ENCODE results near the gene TNKS1BP1.

The TNKS1BP1 gene

DNA sequence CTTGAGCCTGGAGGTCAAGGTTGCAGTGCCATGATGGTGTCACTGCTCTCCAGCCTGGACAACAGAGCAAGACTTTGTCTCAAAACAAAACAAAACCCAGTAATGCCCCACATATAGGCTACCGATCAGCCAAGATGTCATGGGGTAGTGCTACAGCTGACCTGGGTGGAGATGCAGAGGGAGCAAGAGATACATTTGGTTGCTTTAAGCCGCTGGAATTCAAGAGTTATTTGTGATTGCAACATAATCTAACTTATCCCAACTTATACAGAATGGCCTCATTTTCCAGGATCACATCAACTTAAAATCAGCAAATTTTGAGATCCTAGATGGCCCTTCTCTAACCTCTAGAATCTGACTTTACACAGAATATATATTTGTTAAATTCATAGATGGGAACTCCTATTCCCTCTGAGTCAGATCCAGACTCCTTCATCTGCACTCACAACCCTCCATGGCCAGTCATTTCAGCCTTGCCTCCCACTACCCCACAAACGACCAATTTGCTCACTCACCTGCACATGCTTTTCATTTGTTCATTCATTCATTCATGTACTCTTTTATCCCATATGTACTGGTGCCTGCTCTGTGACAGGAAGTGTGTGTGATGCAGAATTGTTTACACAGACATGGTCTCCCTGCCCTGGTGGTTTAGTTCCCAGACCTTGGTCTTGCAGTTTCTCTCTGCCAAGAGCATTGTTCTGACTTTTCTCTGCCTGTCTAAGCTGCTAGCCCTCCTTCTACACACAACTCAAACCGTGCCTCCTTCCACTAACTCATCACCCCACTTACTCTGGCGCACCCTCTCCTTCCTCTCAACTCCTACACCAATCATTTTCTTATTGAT lies 63.6 kb downstream of the TNKS1BP1 start:
- DNase-seq (ENCODE audit: low read depth in 2 of 2): no peak

DNA sequence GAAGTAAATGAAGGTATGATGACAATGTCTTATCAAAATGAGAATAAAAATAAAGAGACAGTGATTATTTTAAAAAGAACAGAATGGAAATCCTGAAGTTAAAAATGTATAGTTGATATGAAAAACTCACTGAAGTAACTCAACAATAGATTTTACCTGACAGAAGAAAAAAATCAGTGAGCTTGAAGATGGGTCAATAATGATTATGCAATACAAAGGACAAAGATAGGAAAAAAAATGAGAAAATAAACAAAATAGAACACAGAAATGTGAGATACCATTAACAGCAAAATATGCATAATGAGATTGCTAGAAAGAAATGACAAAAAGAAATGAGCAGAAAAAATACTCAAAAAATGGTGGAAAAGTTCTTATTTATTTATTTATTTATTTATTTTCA lies 68.6 kb downstream of the TNKS1BP1 start:
- DNase-seq (ENCODE audit: low read depth in 2 of 2): no peak

DNA sequence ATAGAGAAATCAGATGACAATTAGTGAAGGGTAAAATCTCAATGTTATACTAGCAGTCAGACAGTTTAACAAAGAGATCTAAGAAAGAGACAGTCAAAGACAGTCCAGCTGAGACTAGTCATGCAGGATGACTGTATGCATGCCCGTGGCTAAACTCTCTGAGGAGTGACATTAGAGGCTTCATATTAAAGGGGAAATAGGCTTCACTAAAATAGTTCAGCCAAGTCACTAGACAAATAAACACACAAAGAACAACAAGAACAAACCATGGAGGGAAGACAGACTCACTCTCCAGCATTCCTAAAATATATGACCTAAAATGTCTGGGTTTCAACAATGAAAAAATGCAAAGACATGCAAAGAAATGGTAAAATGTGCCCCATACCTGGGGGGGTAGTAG lies 69.1 kb downstream of the TNKS1BP1 start:
- no peak for DNase-seq (ENCODE audit: low read depth in 2 of 2)

DNA sequence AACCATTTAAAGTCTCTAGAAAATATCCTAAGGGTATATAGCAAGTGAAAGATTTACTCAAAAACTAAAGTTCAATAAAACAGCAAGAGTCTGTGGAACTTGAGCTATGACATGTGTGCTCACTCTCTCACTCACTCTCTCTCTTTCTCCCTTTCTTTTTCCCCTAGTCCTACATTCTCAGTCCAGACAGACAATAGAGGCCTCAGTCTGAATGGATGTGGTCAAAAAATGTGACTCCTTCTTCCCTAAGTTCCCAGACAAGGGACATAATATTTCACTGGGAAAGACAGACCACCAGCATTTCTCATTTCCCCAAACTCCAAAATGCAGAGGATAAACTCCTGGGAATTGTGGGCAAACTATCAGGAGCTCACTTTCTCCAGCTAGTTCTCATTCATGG lies 70.1 kb downstream of the TNKS1BP1 start:
- DNase-seq (ENCODE audit: low read depth in 2 of 2): no peak

DNA sequence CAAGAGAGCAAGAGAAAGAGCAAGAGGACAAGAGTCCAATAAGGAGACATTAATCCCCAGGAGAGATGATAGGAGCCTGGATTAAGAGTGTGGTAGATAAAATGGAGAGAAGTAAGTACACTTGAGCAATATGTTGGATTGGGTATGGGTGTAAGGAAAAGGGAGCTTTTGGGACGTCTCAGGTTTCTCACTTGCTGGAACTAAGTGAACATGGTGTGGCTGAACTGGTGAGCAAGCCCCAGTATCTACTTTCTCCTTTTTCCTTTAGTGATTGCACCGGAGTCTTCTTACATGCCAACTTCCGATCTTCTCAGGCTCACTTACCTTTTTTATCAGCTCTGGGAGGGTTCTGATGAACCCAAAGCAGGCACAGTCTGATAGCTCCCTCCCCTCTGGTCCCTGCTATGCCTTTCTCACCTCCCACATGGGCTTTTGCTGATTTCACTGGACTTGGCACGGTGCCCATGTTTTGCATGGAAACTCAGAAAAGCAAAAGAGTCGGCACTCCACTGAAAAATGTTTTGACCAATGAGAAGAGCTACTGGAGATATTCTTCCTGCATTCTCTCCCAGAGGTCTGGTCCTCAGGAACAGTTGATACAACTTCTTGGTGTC lies 73.2 kb downstream of the TNKS1BP1 start:
- DNase-seq (ENCODE audit: low read depth in 2 of 2): no peak

DNA sequence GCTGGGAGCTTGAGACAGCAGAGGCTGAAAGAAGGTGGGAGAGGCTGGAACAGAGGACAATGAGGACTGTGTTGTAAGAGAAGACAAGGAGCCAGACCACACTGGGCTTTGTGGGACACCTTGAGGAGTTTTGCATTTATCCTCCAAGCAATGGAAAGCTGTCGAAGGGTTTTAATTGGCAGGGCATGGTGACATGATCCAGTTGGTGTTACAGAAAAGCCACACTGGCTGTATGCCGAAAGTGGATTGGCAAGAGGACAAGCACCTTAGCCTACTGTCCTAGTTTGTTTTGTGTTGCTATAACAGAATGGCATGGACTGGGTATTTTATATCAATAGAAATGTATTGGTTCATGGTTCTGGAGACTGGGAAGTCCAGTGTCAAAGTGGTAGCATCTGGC lies 73.7 kb downstream of the TNKS1BP1 start:
- no peak for DNase-seq (ENCODE audit: low read depth in 2 of 2)
